Stomach (tissue), 9 donors: ENCODE measurements around the gene SPX. TPM values are rescaled to one million over a fixed set of nuclear protein-coding genes. Genes with fewer than 3 reads are reported as not detected.
A peak's percentile ranks its signal among the peaks of the same experiment; 100 is the strongest.

Experiments
- DNase-seq, 2 donors: peaks; one replicate each; pipeline versions ENCODE4 v3.0.0 to v3.0.0-alpha.2; 2013 to 2019
- H3K27ac ChIP-seq, 5 donors: fragments of 200-600 bp in 4 of 5; sonication (generic) in 4 of 5; one replicate each; pipeline ENCODE4 v1.5.1; 2013 to 2019; ENCODE audit warnings: mild to moderate bottlenecking in 1 of 5, moderate library complexity in 1 of 5
- H3K27me3 ChIP-seq, 3 donors: fragments of 200-600 bp; sonication (generic); one replicate each; pipeline ENCODE4 v1.5.1; 2017 to 2019; ENCODE audit warnings: mixed run types in 1 of 3
- H3K36me3 ChIP-seq, 4 donors: fragments of 200-600 bp; sonication (generic); 1 replicate in 3 of 4; 2 replicates in 1 of 4; pipeline ENCODE4 v1.5.1; 2016 to 2019
- H3K4me1 ChIP-seq, 4 donors: fragments of 200-600 bp; sonication (generic); one replicate each; pipeline ENCODE4 v1.5.1; 2016 to 2019
- H3K4me3 ChIP-seq, 4 donors: fragments of 200-600 bp; sonication (generic) in 3 of 4; one replicate each; pipeline ENCODE4 v1.5.1; 2016 to 2019; ENCODE audit warnings: mild to moderate bottlenecking in 1 of 4
- H3K9me3 ChIP-seq, 4 donors: fragments of 200-600 bp; sonication (generic); one replicate each; pipeline ENCODE4 v1.5.1; 2016 to 2019
- EP300 ChIP-seq: sonication (generic); formaldehyde crosslinking; IDR thresholded peaks from one replicate; pipeline ENCODE4 v1.6.1; 2017; ENCODE audit warnings: antibody characterized with exemption
- POLR2A ChIP-seq, 4 donors: fragments of 450-650 bp; IDR thresholded peaks; one replicate each; pipeline ENCODE4 v1.6.1; 2016; ENCODE audit warnings: antibody characterized with exemption in 4 of 4, control low read depth in 2 of 4, mild to moderate bottlenecking in 1 of 4, moderate library complexity in 1 of 4
- POLR2AphosphoS5 ChIP-seq, 3 donors: sonication (generic); formaldehyde crosslinking; IDR thresholded peaks; one replicate each; pipeline ENCODE4 v1.6.1; 2016; ENCODE audit warnings: antibody characterized with exemption in 3 of 3
- WGBS, 5 donors: extraction: QIAGEN DNeasy Blood & Tissue Kit in 3 of 5; methylation state at CpG; one replicate each; pipeline versions ENCODE4 v1.1.5 to v1.1.7; 2013 to 2018; 5-methylcytosine and 5-hydroxymethylcytosine counted together
- intact Hi-C: fragments of 100-400 bp; cut with DNase I; formaldehyde crosslinking; loops from one replicate; pipeline ENCODE4 v1.15.1; 2023; ENCODE audit warnings: low total_unique reads
- polyA plus RNA-seq, 3 donors: library from polyadenylated mRNA; stranded (reverse); fragments of 200-250 nt; gene quantifications; one replicate each; pipeline ENCODE4 v1.2.3, GENCODE V29; 2013
- total RNA-seq, 5 donors: library from RNA; depleted of rRNA; stranded (reverse); fragments of >200 nt; gene quantifications; one replicate each; pipeline versions ENCODE4 v1.1.0 to v1.2.3, GENCODE V29; 2014 to 2016
- TF ChIP-seq, protein P1 (sequence below), 7 experiments: fragments of 450-650 bp in 4 of 7; fragments of 200-600 bp in 3 of 7; sonication (generic) in 3 of 7; IDR thresholded peaks; one replicate each; pipeline ENCODE4 v1.5.1; 2016 to 2019; ENCODE audit warnings: antibody characterized with exemption in 7 of 7, control low read depth in 2 of 7, mild to moderate bottlenecking in 1 of 7
- donor health status: healthy with polysubstance abuse.
- donor health status: Bipolar disorder and iron deficiency.
- donor health status: healthy.

SPX gene
- total and polyA plus RNA-seq, 8 donors, result 0.28 to 1.6 (median 1.0) TPM; not detected in 4

- H3K9me3 ChIP-seq, result no peaks in the 10 kb centered on the region
- H3K27ac ChIP-seq, result peak overlapping the region in 1 of 5 donors; percentile 20
- DNase-seq, result peak; percentile 29 to 52
- intact Hi-C loops, result no loop called here
- peaks cover 0 to 32% (median 21%) of the 10 kb centered on the region in 4 donors for H3K4me1 ChIP-seq
- no peak for TF ChIP-seq POLR2A (IDR thresholded peaks at IDR 0.05)
- TF ChIP-seq POLR2AphosphoS5 (IDR thresholded peaks at IDR 0.05), result no peak
- TF ChIP-seq, protein P1, sequence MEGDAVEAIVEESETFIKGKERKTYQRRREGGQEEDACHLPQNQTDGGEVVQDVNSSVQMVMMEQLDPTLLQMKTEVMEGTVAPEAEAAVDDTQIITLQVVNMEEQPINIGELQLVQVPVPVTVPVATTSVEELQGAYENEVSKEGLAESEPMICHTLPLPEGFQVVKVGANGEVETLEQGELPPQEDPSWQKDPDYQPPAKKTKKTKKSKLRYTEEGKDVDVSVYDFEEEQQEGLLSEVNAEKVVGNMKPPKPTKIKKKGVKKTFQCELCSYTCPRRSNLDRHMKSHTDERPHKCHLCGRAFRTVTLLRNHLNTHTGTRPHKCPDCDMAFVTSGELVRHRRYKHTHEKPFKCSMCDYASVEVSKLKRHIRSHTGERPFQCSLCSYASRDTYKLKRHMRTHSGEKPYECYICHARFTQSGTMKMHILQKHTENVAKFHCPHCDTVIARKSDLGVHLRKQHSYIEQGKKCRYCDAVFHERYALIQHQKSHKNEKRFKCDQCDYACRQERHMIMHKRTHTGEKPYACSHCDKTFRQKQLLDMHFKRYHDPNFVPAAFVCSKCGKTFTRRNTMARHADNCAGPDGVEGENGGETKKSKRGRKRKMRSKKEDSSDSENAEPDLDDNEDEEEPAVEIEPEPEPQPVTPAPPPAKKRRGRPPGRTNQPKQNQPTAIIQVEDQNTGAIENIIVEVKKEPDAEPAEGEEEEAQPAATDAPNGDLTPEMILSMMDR (IDR thresholded peaks at IDR 0.05), result no peak
- TF ChIP-seq EP300, result no peak
- H3K27me3 ChIP-seq, result peaks cover 0 to 28% (median 9%) of the 10 kb centered on the region in 3 donors
- no peak overlapping the region for H3K4me3 ChIP-seq
- 38 to 65% (median 45%) methylated on average over 5 of the region's 5 CpGs for WGBS, 5 donors
- no peaks in the 10 kb centered on the region for H3K36me3 ChIP-seq
Observed at GRCh38 chr12:21528953-21529352, 2.9 kb downstream of the SPX start.

DNA sequence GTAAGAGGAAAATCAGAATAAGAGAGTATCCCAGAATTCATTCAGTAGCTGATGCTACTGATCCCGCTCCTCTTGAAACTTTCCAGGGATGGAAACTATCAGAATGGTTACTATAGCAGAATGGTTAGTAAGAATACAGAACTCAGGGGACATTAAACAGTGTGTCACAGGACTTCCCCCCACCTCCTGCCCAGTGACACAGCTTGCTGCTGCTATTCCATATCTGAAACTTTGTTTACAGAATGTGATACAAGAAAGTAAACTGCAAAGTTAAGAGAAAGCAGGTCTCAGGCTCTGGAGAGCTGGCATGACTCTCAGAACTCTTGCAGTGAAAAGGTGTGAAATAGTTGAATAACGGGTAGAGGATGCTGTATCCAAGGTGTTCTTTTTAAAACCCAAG is 3.4 kb downstream of the SPX start:
- H3K36me3 ChIP-seq, result no peaks in the 10 kb centered on the region
- H3K27ac ChIP-seq, result peak overlapping the region in 1 of 5 donors; percentile 20
- peaks cover 0 to 28% (median 9%) of the 10 kb centered on the region in 3 donors for H3K27me3 ChIP-seq
- H3K4me1 ChIP-seq, result peaks cover 0 to 32% (median 21%) of the 10 kb centered on the region in 4 donors
- H3K4me3 ChIP-seq, result no peak overlapping the region
- DNase-seq, result peak; percentile 18 to 29
- intact Hi-C loops, result no loop called here
- no peaks in the 10 kb centered on the region for H3K9me3 ChIP-seq
- TF ChIP-seq POLR2A (IDR thresholded peaks at IDR 0.05) (no peak), EP300 (no peak), POLR2AphosphoS5 (IDR thresholded peaks at IDR 0.05) (no peak)
- TF ChIP-seq, protein P1 (IDR thresholded peaks at IDR 0.05), result no peak
- 46 to 58% (median 49%) methylated on average over 2 of the region's 2 CpGs for WGBS, 5 donors

GRCh38 chr12:21538061-21538653 is 12.1 kb downstream of the SPX start:
- WGBS, 5 donors, result 81 to 94% (median 84%) methylated on average over 5 of the region's 5 CpGs
- Histone ChIP-seq H3K4me1 (no peaks in the 10 kb centered on the region), H3K9me3 (no peaks in the 10 kb centered on the region), H3K27ac (no peak overlapping the region), H3K36me3 (no peaks in the 10 kb centered on the region), H3K4me3 (no peak overlapping the region), H3K27me3 (no peaks in the 10 kb centered on the region)
- intact Hi-C loops, result no loop called here
- TF ChIP-seq POLR2A (IDR thresholded peaks at IDR 0.05) (no peak), EP300 (no peak), POLR2AphosphoS5 (IDR thresholded peaks at IDR 0.05) (no peak)
- TF ChIP-seq, protein P1 (IDR thresholded peaks at IDR 0.05), result no peak
- no peak for DNase-seq

DNA sequence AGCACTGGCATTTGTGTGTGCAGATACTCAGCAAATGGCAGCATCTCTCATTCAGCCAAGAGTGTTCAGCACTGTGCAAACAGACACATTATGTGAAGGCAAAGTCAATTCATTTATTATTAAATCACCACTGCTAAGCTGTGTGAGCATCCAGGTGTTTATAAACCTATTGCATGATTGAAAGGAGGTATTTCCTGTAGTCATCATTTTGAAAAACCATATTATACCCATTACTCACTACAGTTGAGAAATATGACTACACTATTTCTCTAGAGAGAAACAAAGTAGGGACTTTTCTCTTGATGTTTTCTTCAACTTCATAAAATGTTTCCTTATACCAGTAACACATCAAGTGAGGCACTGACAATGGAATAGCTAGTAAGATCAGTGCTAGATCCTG is 13.7 kb downstream of the SPX start:
- intact Hi-C loops, result no loop called here
- no peaks in the 10 kb centered on the region for H3K9me3 ChIP-seq
- H3K4me3 ChIP-seq, result no peak overlapping the region
- no peaks in the 10 kb centered on the region for H3K27me3 ChIP-seq
- no peak for DNase-seq
- no peaks in the 10 kb centered on the region for H3K36me3 ChIP-seq
- no peaks in the 10 kb centered on the region for H3K4me1 ChIP-seq
- TF ChIP-seq POLR2AphosphoS5 (IDR thresholded peaks at IDR 0.05), result no peak
- TF ChIP-seq EP300, result no peak
- TF ChIP-seq, protein P1 (IDR thresholded peaks at IDR 0.05), result no peak
- no peak for TF ChIP-seq POLR2A (IDR thresholded peaks at IDR 0.05)
- H3K27ac ChIP-seq, result no peak overlapping the region
